Activated naive CD8-positive, alpha-beta T cell treated with anti-CD3 and anti-CD28 coated beads, Interleukin-2, amount 10 ng/mL, durations not matched to agents 7 days and 5 days (primary cell): ENCODE measurements around the gene POLR1A. TPM values are rescaled to one million over a fixed set of nuclear protein-coding genes. Genes with fewer than 3 reads are reported as not detected.

Source experiments
- ATAC-seq: fragments of 150-1000 bp; cut with Tn5 transposase; one replicate; pipeline ENCODE4 v1.10.0; 2021; ENCODE audit warnings: low read depth, moderate library complexity
- POLR2A ChIA-PET: fragments of 350-600 bp; sonication (Branson Sonifier 250); formaldehyde crosslinking; loops from one replicate; lab custom pipeline; 2021; ENCODE audit warnings: antibody characterized with exemption; lab: Charles Lee
- DNase-seq: peaks from one replicate; pipeline ENCODE4 v3.0.0; 2021
- H3K27ac Mint-ChIP-seq: one replicate; pipeline ENCODE4 v1.8.0; 2022; ENCODE audit warnings: mild to moderate bottlenecking, mixed read lengths
- H3K27me3 Mint-ChIP-seq: one replicate; pipeline ENCODE4 v1.8.0; 2022; ENCODE audit warnings: mild to moderate bottlenecking, moderate library complexity, mixed read lengths
- H3K36me3 Mint-ChIP-seq: one replicate; pipeline ENCODE4 v1.8.0; 2021; ENCODE audit warnings: mild to moderate bottlenecking, mixed read lengths
- H3K4me1 Mint-ChIP-seq: one replicate; pipeline ENCODE4 v1.8.0; 2021; ENCODE audit warnings: mixed read lengths
- H3K4me3 Mint-ChIP-seq: one replicate; pipeline ENCODE4 v1.8.0; 2022; ENCODE audit warnings: mild to moderate bottlenecking, moderate library complexity, mixed read lengths
- H3K9me3 Mint-ChIP-seq: one replicate; pipeline ENCODE4 v1.8.0; 2021; ENCODE audit warnings: mixed read lengths
- total RNA-seq, 2 experiments: library from RNA; stranded (reverse); gene quantifications; one replicate each; pipeline ENCODE4 v1.2.3, GENCODE V29; 2021

The POLR1A gene
- total RNA-seq, 2 experiments from 2014 or later: 27.3 to 29.5 TPM

GRCh38 chr2:86066915-86067314, 38.8 kb downstream of the POLR1A start:
- DNase-seq (no peak), ATAC-seq (no peak)
- H3K27me3 Mint-ChIP-seq: no peaks in the 10 kb centered on the region
- peaks cover 4% of the 10 kb centered on the region for H3K9me3 Mint-ChIP-seq
- POLR2A ChIA-PET: interaction anchor here (1.0 kb wide), 1 partner anchor 67 kb away, joined by 3 read pairs; no protein-coding TSS in a partner anchor
- peaks cover 77% of the 10 kb centered on the region for H3K36me3 Mint-ChIP-seq
- no peak overlapping the region for H3K27ac Mint-ChIP-seq
- H3K4me3 Mint-ChIP-seq: no peak overlapping the region
- peaks cover 21% of the 10 kb centered on the region for H3K4me1 Mint-ChIP-seq

- DNase-seq (no peak), ATAC-seq (no peak)
- Mint-ChIP-seq H3K4me1 (peaks cover 18% of the 10 kb centered on the region), H3K9me3 (peaks cover 4% of the 10 kb centered on the region), H3K4me3 (no peak overlapping the region), H3K36me3 (peaks cover 79% of the 10 kb centered on the region), H3K27me3 (no peaks in the 10 kb centered on the region), H3K27ac (peak overlapping the region; percentile 3)
- POLR2A ChIA-PET: no interaction called here
These were observed 39.6 kb downstream of the POLR1A start for GRCh38 chr2:86066007-86066578.

GRCh38 chr2:86065512-86065911, 40.2 kb downstream of the POLR1A start:
- H3K4me3 Mint-ChIP-seq: no peak overlapping the region
- peaks cover 79% of the 10 kb centered on the region for H3K36me3 Mint-ChIP-seq
- POLR2A ChIA-PET: no interaction called here
- H3K27ac Mint-ChIP-seq: peak overlapping the region; percentile 3
- no peak for DNase-seq
- H3K27me3 Mint-ChIP-seq: no peaks in the 10 kb centered on the region
- H3K4me1 Mint-ChIP-seq: peaks cover 17% of the 10 kb centered on the region
- ATAC-seq: no peak
- peaks cover 4% of the 10 kb centered on the region for H3K9me3 Mint-ChIP-seq

- DNase-seq: no peak
- peaks cover 12% of the 10 kb centered on the region for H3K4me1 Mint-ChIP-seq
- H3K27ac Mint-ChIP-seq: no peak overlapping the region
- H3K36me3 Mint-ChIP-seq: peaks cover 72% of the 10 kb centered on the region
- no peak overlapping the region for H3K4me3 Mint-ChIP-seq
- no peak for ATAC-seq
- no peaks in the 10 kb centered on the region for H3K27me3 Mint-ChIP-seq
- POLR2A ChIA-PET: interaction anchor here (1.8 kb wide), 1 partner anchor 23 kb away, joined by 3 read pairs; no protein-coding TSS in a partner anchor
- H3K9me3 Mint-ChIP-seq: peaks cover 4% of the 10 kb centered on the region
These were observed 41.7 kb downstream of the POLR1A start for GRCh38 chr2:86064006-86064405.

GRCh38 chr2:86062043-86062442, 43.6 kb downstream of the POLR1A start:
- no peak for DNase-seq
- H3K27me3 Mint-ChIP-seq: no peaks in the 10 kb centered on the region
- peaks cover 4% of the 10 kb centered on the region for H3K9me3 Mint-ChIP-seq
- H3K27ac Mint-ChIP-seq: no peak overlapping the region
- H3K36me3 Mint-ChIP-seq: peaks cover 71% of the 10 kb centered on the region
- no peak for ATAC-seq
- peaks cover 4% of the 10 kb centered on the region for H3K4me1 Mint-ChIP-seq
- POLR2A ChIA-PET: no interaction called here
- no peak overlapping the region for H3K4me3 Mint-ChIP-seq

- Mint-ChIP-seq H3K36me3 (peaks cover 42% of the 10 kb centered on the region), H3K4me3 (no peak overlapping the region), H3K4me1 (no peaks in the 10 kb centered on the region), H3K27ac (no peak overlapping the region), H3K9me3 (no peaks in the 10 kb centered on the region), H3K27me3 (no peaks in the 10 kb centered on the region)
- ATAC-seq: no peak
- POLR2A ChIA-PET: interaction anchor here (0.7 kb wide), 1 partner anchor 42 kb away, joined by 3 read pairs; no protein-coding TSS in a partner anchor
- no peak for DNase-seq
These were observed 48.9 kb downstream of the POLR1A start for GRCh38 chr2:86056590-86057331.

GRCh38 chr2:86055314-86055713, 50.4 kb downstream of the POLR1A start:
- POLR2A ChIA-PET: no interaction called here
- Mint-ChIP-seq H3K36me3 (peaks cover 32% of the 10 kb centered on the region), H3K27me3 (no peaks in the 10 kb centered on the region), H3K4me3 (no peak overlapping the region), H3K27ac (no peak overlapping the region), H3K4me1 (no peaks in the 10 kb centered on the region), H3K9me3 (no peaks in the 10 kb centered on the region)
- no peak for DNase-seq
- ATAC-seq: no peak

GRCh38 chr2:86054535-86055082, 51.1 kb downstream of the POLR1A start:
- POLR2A ChIA-PET: no interaction called here
- Mint-ChIP-seq H3K27ac (peak overlapping the region; percentile 7), H3K9me3 (no peaks in the 10 kb centered on the region), H3K36me3 (peaks cover 32% of the 10 kb centered on the region), H3K4me1 (no peaks in the 10 kb centered on the region), H3K27me3 (no peaks in the 10 kb centered on the region), H3K4me3 (no peak overlapping the region)
- ATAC-seq: no peak
- DNase-seq: peak; percentile 18

GRCh38 chr2:86053166-86053565, 52.5 kb downstream of the POLR1A start:
- Mint-ChIP-seq H3K27ac (no peak overlapping the region), H3K9me3 (no peaks in the 10 kb centered on the region), H3K36me3 (peaks cover 28% of the 10 kb centered on the region), H3K4me1 (no peaks in the 10 kb centered on the region), H3K4me3 (no peak overlapping the region), H3K27me3 (no peaks in the 10 kb centered on the region)
- ATAC-seq (no peak), DNase-seq (no peak)
- POLR2A ChIA-PET: no interaction called here

- Mint-ChIP-seq H3K36me3 (peaks cover 26% of the 10 kb centered on the region), H3K4me1 (no peaks in the 10 kb centered on the region), H3K27me3 (no peaks in the 10 kb centered on the region), H3K4me3 (no peak overlapping the region), H3K27ac (no peak overlapping the region), H3K9me3 (no peaks in the 10 kb centered on the region)
- DNase-seq (peak; percentile 18), ATAC-seq (no peak)
- POLR2A ChIA-PET: no interaction called here
These were observed 53.0 kb downstream of the POLR1A start for GRCh38 chr2:86052676-86053075.

- no peak for ATAC-seq
- no peaks in the 10 kb centered on the region for H3K9me3 Mint-ChIP-seq
- peaks cover 24% of the 10 kb centered on the region for H3K36me3 Mint-ChIP-seq
- H3K27me3 Mint-ChIP-seq: no peaks in the 10 kb centered on the region
- no peak overlapping the region for H3K4me3 Mint-ChIP-seq
- DNase-seq: no peak
- H3K4me1 Mint-ChIP-seq: no peaks in the 10 kb centered on the region
- H3K27ac Mint-ChIP-seq: peak overlapping the region; percentile 48
- POLR2A ChIA-PET: no interaction called here
These were observed 53.4 kb downstream of the POLR1A start for GRCh38 chr2:86052265-86052664.

GRCh38 chr2:86050301-86050700, 55.4 kb downstream of the POLR1A start:
- peaks cover 23% of the 10 kb centered on the region for H3K36me3 Mint-ChIP-seq
- no peak for ATAC-seq

GRCh38 chr2:86049529-86049928, 56.2 kb downstream of the POLR1A start:
- H3K27ac Mint-ChIP-seq: no peak overlapping the region
- H3K4me1 Mint-ChIP-seq: no peaks in the 10 kb centered on the region
- H3K36me3 Mint-ChIP-seq: peaks cover 22% of the 10 kb centered on the region
- H3K27me3 Mint-ChIP-seq: no peaks in the 10 kb centered on the region
- H3K4me3 Mint-ChIP-seq: no peak overlapping the region
- ATAC-seq (no peak), DNase-seq (peak; percentile 6)
- no peaks in the 10 kb centered on the region for H3K9me3 Mint-ChIP-seq
- POLR2A ChIA-PET: no interaction called here

More at GRCh38 chr2:86050301-86050700, 55.4 kb downstream of the POLR1A start:
- Mint-ChIP-seq H3K4me1 (no peaks in the 10 kb centered on the region), H3K4me3 (no peak overlapping the region), H3K9me3 (no peaks in the 10 kb centered on the region), H3K27ac (no peak overlapping the region), H3K27me3 (no peaks in the 10 kb centered on the region)
- POLR2A ChIA-PET: no interaction called here
- peak; percentile 22 for DNase-seq

GRCh38 chr2:86048888-86049287, 56.8 kb downstream of the POLR1A start:
- Mint-ChIP-seq H3K9me3 (no peaks in the 10 kb centered on the region), H3K36me3 (peaks cover 19% of the 10 kb centered on the region), H3K27ac (no peak overlapping the region), H3K4me3 (no peak overlapping the region), H3K4me1 (no peaks in the 10 kb centered on the region), H3K27me3 (no peaks in the 10 kb centered on the region)
- DNase-seq (peak; percentile 9), ATAC-seq (no peak)
- POLR2A ChIA-PET: no interaction called here
